NCI-H524 treated with DMSO at 0.1 percent for 48 hours (cell line): Measurements from ENCODE around the gene CDCA8.

Source experiments
- DNase-seq: peaks from one replicate; lab custom pipeline; 2025; lab: John Stamatoyannopoulos, UW

The CDCA8 gene

DNA sequence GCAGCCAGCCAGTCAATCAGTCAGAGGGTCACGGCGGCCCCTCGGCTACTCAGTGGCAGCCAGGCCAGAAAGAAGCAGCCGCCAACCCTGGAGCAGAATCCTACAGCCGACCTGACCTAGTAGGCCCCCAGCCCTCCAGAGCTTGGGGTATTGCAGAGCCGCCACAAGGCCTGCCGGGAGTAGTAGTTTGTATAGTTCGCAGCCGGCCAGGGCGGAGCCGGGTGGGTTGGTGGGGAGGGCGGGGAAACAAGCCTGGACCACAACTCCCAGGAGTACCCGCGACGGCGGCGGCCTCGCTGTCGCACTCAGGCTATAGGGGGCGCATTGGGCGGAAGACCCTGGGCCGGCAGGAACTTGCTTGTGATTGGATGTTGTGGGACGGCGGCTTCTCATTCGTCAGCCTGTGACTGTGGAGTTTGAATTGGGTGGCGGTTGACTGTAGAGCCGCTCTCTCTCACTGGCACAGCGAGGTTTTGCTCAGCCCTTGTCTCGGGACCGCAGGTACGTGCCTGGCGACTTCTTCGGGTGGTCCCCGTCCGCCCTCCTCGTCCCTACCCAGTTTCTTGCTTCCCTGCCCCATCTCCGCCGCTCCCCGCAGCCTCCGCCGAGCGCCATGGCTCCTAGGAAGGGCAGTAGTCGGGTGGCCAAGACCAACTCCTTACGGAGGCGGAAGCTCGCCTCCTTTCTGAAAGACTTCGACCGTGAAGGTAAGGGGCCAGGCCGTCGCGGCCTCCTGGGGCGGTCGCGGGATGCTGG, at the start of gene CDCA8:
TSS of gene CDCA8 (plus strand) at position 439 of the 756 bp plus-strand sequence. CDS start at position 614, 175 bp downstream.
- DNase-seq: peak; percentile 90

DNA sequence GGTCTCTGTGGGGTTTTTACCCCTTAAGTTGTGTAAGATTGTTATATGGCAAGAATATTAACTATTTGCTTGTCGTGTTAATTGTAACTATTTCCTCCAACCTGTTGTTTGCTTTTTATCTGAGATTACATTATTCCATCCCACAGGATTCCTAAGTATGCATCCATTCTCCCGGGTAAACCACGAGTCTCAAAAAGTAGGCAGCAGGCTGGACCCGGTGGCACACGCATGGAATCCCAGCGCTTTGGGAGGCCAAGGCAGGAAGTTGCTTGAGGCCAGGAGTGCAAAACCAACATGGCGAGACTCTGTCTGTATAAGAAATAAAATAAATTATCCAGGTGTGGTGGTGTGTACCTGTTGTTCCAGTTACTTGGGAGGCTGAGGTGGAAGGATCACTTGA, 45.0 kb upstream of the CDCA8 start:
- no peak for DNase-seq

DNA sequence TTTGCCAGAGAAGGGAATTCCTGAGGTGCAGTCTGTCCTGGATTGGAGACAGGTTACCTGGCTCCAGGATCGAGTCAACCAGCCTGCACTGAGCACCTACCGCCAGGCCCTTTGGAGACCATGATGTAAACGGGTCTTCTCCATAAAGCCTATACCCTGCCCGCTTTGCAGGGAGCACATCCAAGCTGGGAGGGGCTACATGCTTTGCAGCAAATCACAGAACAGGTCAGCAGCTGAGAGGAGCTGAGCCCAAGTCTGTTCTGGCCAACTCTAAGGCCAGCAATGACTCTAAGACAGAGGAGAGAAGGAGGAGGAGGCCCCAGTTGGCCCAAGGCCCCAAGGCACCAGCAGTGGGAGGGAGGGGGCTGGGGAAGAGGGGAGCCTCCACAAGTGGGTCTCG, 42.1 kb upstream of the CDCA8 start:
- DNase-seq: no peak

DNA sequence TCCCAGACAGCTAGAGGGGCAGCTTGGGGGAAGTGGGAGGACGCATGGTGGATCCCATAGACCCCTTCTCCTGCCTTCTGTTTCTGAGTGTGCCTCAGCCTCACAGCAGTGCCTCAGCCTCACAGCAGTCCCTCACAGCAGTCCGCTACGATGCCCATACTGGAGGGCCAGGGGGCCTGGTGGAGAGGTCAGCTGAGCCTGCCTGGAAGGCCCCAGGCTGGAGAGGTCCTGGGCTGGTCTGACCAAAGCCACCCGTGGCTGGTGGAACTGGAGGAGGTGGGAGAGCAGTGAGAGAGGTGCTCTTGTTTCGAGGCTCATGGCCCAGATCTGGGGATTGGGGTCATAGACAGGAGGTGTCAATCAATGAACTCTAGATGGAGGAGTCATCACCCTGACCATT, 41.6 kb upstream of the CDCA8 start:
- DNase-seq: no peak

DNA sequence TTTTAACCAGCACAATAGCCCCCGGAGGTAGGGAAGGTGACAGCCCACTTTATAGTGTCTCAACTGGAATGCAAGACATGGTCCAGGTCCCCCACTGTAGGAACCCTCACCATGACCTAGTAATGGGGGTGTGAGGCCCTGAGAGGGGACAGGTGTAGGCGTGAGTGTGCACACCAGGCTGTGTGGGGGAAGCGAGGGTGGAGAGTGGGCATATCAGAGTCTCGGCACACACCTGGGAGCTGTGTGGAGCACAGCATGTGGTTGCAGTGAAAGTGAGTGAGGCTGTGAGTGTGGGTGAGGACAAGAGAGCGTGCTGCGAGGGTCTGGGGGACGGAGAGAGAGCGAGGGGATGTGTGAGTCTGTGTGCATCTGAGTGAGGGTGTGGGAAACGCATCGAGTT, 40.5 kb upstream of the CDCA8 start:
- no peak for DNase-seq

DNA sequence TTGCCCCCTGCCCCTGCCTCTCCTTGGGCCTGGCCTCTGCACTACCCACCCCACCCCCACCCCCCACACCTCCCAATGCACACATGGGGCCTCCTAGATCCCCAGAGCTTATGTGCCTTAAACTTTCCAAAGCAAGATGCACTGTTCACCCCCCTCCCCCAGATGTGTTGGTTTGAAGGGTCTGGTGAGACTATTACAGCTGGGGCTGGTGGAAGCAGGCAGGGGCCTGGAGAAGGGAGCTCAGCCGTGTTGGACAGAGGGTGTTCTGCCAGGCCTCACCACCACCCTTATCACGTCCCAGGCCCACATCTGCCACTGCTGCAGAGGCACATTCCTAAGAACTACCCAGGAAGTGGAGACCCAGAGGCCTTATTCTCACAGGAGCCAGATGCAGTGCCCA, 39.3 kb upstream of the CDCA8 start:
- DNase-seq: no peak

DNA sequence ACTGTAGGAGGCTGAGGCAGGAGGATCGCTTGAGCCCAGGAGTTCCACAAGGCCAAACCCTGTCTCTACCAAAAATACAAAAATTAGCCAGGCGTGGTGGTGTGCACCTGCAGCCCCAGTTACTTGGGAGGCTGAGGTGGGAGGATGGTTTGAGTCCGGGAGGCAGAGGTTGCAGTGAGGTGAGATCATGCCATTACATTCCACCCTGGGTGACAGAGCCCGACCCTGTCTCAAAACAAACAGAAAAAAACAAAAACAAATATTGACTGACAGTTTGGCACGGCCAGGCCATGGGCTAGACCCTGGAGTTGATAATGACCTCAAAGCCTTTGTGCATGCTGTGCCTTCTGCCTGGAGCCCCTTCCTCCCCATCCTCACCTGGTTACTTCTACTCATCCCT, 38.4 kb upstream of the CDCA8 start:
- no peak for DNase-seq

DNA sequence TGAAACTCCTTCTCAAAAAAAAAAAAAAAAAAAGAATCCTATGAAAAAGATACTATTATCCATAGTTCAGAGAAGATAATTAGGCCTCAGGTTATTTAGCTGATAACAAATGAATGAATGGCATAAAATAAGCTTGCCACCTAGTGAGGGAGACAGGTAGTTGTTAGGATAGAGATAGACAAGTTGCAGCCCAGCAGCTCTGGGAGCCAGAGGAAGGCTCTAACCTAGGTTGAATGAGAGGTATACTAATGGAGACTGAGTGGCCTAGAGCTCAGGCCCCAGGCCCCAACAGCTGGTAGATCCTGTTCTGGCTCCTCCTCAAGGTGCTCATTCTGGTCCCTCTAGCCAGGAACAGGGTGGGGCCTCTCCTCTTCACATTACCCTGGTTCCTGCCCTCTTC, 37.0 kb upstream of the CDCA8 start:
- no peak for DNase-seq

DNA sequence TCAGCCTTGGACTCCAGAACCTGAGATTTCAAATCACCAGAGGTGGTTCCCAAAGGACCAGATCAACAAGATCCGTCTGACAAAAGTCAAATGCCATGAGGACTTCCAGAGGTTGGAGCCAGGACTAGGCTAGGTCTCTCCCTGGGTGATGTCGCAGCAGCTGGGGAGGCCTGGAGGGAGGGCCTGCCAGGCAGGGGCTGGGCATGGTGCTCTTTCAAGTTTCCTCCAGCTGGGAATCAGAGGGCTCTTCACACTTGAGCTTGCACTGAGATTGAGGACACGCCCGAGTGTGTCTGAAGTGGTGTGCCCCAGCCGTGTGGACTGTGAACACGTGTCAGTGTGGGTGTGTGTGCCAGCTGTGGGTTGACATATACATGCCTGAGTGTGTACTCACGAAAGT, 36.3 kb upstream of the CDCA8 start:
- no peak for DNase-seq

DNA sequence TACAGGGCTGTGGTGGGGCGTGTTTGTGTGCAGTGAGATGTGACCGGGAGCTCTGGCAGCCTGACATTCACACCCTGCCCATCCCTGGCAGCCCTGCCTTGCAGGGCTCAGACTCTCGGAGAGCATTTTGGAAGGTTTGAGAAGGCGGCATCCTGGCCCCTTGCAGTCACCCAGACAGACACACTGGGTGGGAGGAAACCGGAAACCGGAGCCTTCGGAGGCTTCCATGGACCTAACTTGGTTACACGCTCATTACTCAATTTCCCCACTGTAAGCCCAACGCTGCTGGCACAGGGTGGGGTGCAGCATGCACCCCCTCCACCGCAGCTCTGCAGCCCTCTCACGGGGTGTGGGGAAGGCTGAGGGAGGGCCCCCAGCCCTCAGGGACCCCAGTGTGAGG, 35.4 kb upstream of the CDCA8 start:
- DNase-seq: no peak

DNA sequence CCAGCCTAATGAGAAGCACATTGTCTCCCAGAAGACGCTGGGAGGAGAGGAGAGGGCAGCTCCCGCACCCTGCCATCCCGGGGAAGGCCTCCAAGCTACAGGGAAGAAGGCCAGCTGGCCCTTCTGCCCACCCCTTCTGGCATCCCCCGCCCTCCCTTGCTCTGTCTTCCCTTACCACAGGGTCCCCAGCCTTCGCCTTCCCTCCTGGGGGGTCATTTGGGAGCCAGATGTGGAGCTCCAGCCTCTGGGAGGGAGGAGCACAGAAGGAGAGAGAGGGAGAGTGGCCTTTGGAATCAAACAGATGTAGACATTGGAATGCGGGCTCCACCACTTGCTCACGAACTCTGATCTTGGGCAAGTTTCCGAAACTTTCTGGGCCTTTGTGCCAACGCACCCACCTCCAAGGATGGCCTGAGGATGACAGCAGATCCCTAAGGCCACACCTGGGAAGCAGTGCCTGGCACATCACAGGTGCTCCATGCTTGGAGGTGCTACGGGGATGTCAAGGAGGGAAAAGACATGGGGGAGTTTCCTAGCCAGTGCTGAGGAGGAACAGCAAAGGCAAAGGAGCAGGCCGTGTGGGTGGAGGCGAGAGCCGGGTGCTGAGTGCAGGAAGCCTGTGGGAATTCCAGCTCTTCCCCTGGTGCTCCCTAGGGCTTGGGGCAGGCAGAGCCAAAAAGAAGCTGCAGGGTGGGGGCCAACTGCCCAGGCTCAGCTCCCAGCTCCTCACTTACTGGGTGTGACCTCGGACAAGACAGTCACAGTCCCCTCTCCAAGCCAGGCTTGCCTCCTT, 34.5 kb upstream of the CDCA8 start:
- no peak for DNase-seq

DNA sequence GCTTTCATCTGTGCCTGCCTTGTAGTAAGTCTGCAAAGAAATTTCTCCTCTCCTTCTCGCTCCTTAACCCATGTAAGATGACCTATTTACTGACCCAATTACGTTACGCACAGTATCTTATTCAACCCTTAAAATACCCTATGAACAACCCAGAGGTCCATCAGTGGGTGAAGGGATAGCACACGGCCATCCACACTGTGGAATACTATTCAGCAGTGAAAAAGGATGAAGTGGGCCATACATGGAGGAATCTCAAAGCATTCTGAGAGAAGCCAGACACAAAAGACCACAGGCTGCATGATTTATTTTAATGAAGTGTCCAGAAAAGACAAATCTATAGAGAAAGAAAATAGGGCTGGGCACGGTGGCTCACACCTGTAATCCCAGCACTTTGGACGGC, 33.8 kb upstream of the CDCA8 start:
- DNase-seq: no peak

DNA sequence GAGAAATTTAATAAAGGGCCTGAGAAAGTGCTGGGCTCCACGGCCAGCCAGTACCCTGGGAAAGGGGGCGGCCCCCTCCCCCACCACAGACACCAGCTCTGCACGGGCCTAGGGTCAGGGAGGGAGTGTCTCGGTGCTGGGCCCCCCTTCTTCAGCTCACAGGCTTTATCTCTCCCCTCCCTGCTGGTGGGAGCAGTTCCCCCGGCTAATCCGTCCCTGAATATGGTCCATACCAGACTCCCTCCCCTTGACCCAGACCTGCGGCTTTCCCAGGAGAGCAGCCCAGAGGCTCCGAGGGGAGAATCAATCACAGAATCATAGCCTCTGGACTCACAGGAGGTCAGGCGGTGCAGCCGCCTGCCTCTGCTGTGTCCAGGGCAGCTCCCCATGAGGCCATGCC, 31.7 kb upstream of the CDCA8 start:
- no peak for DNase-seq

DNA sequence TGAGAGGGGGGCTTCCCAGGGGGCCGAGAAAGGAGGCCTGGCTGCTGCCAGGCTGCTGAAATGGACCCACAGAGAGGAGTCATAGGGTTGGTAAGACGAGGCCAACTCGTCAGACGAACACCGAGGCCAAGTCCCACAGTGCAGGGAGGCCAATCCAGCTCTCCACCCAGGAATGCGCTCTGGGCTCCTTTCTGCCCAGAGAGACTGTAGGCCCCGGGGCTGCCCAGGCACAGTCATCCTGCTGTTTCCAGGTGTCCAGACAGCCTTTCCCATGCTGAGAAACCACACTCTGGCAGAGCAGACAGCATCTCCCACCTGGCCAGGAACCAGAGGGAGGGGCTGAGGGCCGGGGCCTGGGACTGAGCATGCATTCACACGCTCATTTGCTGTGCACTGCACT, 30.9 kb upstream of the CDCA8 start:
- no peak for DNase-seq

DNA sequence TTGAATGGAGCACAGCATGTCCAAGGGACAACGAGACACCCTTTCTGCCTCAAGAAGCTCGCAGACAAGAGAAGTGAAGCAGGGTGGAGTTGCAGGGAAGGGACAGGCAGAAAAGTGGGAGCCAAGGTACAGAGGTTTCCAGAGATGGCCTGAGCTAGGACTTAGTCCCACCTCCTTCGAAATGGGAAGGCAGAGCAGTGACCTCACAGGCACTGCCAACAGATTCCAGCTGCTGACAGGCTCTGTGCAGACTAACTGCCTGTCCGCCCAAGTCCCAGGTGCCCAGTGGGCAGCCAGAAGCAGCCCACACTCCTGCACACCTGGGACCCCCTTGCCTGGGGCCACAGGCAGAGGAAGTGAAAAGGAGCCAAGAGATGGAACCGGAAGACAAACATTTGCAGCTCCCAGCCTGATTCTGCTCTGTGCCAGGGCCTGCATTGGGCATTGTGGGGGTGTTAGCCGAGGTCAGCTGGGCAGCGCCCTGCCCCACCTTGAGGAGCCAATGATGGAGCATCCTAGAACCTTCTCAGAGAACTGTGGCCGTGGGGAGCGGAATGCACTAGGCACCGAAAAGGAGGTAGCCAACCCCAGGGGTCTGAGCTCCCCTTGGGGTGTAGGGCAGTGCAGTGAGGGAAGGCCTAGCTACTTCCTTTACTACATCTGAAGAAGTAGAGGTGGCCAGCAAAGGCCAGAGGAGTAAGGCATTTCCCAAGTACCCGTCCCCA, 30.1 kb upstream of the CDCA8 start:
- DNase-seq: no peak

DNA sequence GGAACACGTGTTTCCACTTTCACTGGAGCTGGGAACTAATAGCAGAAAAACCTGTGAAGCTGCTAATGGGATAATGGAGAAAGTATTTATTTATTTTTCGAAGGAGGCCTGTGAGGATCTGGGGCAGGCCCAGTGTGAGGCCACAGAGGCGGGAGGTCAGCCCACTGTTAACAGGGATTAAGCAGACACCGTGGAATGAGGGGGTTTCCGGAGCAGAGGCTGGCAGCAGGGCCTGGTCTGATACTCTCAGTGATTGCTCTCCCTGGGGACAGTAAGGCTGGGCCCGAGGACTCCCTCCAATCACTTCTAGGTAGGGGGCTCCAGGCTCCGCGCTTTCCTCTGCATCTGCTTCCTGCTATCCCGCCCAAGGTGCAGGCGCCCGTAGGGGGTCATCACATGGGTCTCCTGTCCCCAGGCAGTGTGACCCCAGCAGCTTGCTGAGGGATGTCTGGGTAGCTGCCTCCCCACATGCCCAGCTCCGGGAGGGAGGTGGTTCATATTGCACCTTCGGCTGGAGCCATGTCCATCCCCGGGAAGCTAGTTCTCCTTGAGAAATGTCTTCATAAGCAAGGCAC, 28.8 kb upstream of the CDCA8 start:
- no peak for DNase-seq

DNA sequence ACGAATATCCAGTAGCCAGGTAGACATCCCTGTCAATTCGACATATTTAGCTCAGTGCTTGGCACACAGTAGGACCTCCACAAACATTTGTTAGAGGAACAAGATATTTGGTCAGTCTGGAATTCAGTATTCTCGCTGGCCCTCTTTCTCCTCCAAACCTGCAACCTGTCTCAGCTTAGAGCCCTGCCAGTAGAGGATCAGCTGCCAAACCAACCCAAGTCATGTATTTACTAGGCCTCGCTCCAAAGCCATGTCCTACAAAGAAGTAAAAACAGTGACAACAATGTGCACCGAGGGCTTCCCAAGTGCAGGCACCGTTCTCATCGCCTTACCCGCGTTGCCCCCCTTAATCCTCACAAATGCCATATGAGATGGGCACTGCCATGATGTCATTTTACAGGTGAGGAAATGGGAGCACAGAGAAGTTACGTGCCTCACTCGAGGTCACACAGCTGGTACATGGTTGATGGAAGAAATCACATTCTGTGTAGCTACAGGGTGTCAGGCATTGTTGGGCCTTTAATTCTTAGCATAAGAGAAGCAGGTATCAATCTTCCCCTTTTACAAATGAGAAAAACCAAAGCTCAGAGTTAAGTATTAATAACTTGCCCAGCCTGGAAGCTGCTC, 26.0 kb upstream of the CDCA8 start:
- DNase-seq: no peak

DNA sequence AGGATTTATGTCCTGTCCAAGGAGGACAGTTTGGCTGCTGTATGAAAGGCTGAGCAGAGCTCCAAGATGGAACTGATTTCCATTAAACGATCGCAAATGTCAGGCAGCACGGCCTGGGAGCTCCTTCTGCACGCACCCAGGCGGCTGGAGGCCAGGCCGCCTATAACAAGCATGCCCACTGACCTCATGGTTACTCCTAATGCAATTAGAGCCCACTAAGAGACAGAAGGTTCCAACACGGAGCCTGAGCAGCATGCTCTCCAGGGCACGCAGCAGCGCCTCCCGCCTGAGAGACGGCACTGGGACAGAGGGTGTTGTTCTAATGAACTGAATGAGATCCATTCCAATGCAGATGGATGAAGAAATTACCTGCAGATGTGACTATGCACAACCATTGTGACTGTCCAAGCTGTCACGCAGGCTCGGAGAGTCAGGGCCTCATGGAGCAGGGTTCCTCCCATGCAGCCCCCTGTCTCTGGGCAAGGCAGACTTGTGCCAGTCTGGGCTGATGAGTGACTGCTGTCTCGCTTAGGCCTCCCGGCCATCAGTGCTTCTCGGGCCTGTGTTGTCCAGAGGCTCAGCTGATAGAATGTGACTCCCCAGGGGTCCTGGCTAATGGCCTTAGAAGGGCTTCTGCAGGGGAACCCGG, 25.2 kb upstream of the CDCA8 start:
- no peak for DNase-seq

DNA sequence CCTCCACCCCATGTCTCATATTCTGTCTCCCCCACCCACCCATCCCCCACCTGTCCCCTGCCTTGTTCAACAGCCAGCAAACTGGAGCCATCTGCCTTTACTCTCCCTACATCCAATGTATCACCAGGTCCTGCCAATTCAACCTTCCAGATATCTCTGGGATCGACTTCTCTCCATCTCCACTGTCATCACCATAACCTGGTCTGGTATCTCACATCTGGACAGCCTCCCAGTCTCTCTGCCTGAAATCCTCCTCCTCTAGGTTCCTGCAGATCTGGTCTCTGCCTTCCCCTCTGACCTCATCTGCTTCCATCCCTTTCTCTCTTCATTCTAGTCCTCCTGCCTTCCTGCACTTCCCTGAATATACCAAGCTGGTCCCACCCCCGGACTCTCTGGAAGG, 22.2 kb upstream of the CDCA8 start:
- no peak for DNase-seq

DNA sequence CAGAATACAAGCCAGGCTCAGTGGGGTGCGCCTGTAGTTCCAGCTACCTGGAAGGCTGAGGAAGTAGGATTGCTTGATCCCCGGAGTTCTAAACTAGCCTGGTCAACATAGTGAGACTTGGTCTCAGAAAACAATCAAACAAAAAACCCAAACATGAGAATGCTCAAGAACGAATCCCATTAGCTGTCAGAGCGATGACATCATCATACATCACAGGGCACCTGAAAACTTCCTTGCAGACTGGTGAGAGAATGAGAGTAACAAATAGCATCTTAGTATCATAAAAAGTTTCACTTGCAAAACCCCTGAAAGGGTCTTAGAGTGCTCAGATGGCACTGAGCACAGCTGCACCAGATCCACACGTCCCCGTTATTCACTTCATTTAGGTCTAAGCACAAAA, 21.1 kb upstream of the CDCA8 start:
- DNase-seq: no peak

DNA sequence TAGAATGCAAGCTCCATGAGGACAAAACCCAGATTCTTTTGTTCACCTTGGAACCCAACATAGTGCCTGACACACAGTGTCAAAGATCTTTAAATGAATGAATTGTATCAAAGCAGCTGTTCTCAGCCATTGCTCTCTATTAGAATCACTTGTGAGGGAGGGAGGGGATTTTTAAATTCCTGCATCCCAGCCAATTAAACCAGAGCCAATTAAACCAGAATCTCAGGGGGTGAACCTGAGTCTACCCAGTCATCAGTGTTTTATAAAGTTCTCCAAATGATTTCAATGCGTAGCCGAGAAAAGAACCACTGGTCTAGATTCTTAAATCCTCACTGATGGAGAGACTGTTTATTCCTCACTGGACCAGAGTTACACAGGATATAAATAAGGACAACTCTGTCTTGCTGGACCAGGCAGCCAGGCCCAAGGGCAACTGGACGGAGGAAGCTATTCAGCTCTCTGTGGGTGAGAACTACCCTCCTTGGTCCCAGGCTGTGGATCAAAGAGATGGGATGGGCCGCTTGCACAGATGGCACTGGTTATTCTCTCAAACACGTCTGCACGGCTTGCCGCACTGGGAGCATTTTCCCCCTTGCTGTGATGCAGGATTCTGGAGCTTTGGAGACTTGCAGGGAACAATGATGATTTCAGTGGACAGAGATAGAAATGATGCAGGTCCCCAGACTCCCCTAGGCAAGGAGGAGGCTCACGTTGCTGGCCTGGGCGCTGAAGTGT, 20.0 kb upstream of the CDCA8 start:
- no peak for DNase-seq
